K562 (cell line): ENCODE data around the gene MIDN. TPM values are rescaled to one million over a fixed set of nuclear protein-coding genes. Genes with fewer than 3 reads are reported as not detected.

Experiments used
- CBFB ChIP-seq: sonication (generic); formaldehyde crosslinking; IDR thresholded peaks from 2 replicates; pipeline ENCODE4 v1.4.0; 2020; ENCODE audit warnings: mild to moderate bottlenecking, missing genetic modification reagents
- CREBBP ChIP-seq: IDR thresholded peaks from one replicate; pipeline ENCODE4 v1.6.1; 2012; ENCODE audit warnings: low read depth, mild to moderate bottlenecking, control low read depth, inconsistent platforms, low read length
- ELF4 ChIP-seq: fragments of 450-650 bp; formaldehyde crosslinking; IDR thresholded peaks from 2 replicates; pipeline ENCODE4 v1.4.0; 2022; ENCODE audit warnings: missing genetic modification characterization
- ETV6 ChIP-seq, 3 experiments: fragments of 150-350 bp in 1 of 3; sonication (generic) in 1 of 3; formaldehyde crosslinking in 1 of 3; IDR thresholded peaks; 2 replicates each; pipeline versions ENCODE4 v1.6.1 to v1.8.0; 2014 to 2022; ENCODE audit warnings: borderline replicate concordance in 2 of 3, low read depth in 2 of 3, antibody characterized with exemption in 1 of 3, low read length in 1 of 3, mild to moderate bottlenecking in 1 of 3, missing genetic modification reagents in 1 of 3
- LEF1 ChIP-seq: fragments of 450-650 bp; IDR thresholded peaks from 2 replicates; pipeline ENCODE4 v1.6.1; 2016; ENCODE audit warnings: mild to moderate bottlenecking
- NCOA4 ChIP-seq: fragments of 450-650 bp; IDR thresholded peaks from 2 replicates; pipeline ENCODE4 v1.6.1; 2018; ENCODE audit warnings: mild to moderate bottlenecking; ENCODE audit not compliant: partially characterized antibody
- RAD51 ChIP-seq: fragments of 450-650 bp; IDR thresholded peaks from 2 replicates; pipeline ENCODE4 v1.7.1; 2016; ENCODE audit warnings: low read depth, mild to moderate bottlenecking, borderline replicate concordance
- SMARCA4 ChIP-seq: fragments of 450-650 bp; IDR thresholded peaks from 2 replicates; pipeline ENCODE4 v1.6.1; 2016
- SREBF1 ChIP-seq: fragments of 150-350 bp; IDR thresholded peaks from 2 replicates; pipeline ENCODE4 v1.6.1; 2014; ENCODE audit warnings: antibody characterized with exemption, low read depth, low read length, borderline replicate concordance
- TAF7 ChIP-seq: fragments of 450-650 bp; IDR thresholded peaks from 2 replicates; pipeline ENCODE4 v1.6.1; 2016; ENCODE audit warnings: missing genetic modification characterization, missing compliant biosample characterization
- TGIF2 ChIP-seq: sonication (generic); formaldehyde crosslinking; IDR thresholded peaks from 2 replicates; pipeline ENCODE4 v1.8.1; 2022; ENCODE audit warnings: mild to moderate bottlenecking, missing genetic modification reagents, moderate library complexity
- TRIM25 ChIP-seq: fragments of 450-650 bp; IDR thresholded peaks from 2 replicates; pipeline ENCODE4 v1.7.0; 2016; ENCODE audit warnings: borderline replicate concordance
- ZBED1 ChIP-seq: IDR thresholded peaks from 2 replicates; pipeline ENCODE4 v1.6.1; 2014
- ZEB2 ChIP-seq: fragments of 450-650 bp; IDR thresholded peaks from 2 replicates; pipeline ENCODE4 v1.6.1; 2016
- ZFX ChIP-seq: sonication (generic); formaldehyde crosslinking; IDR thresholded peaks from 2 replicates; pipeline ENCODE4 v1.8.0; 2022; ENCODE audit warnings: mild to moderate bottlenecking, missing genetic modification reagents, moderate library complexity
- ZNF431 ChIP-seq: sonication (generic); formaldehyde crosslinking; IDR thresholded peaks from 2 replicates; pipeline ENCODE4 v1.8.0; 2022; ENCODE audit warnings: mild to moderate bottlenecking, missing genetic modification reagents
- ZNF512 ChIP-seq: IDR thresholded peaks from 2 replicates; pipeline ENCODE4 v1.6.1; 2016; ENCODE audit warnings: missing genetic modification characterization, missing compliant biosample characterization
- ZZZ3 ChIP-seq: fragments of 450-650 bp; IDR thresholded peaks from 2 replicates; pipeline ENCODE4 v1.6.1; 2016; ENCODE audit warnings: antibody characterized with exemption, mild to moderate bottlenecking, moderate library complexity
- polyA plus RNA-seq, 8 experiments: library from polyadenylated mRNA; depleted of rRNA in 4 of 8; stranded (reverse) in 5 of 8; unstranded in 3 of 8; fragments of >200 nt; fragmentation: Nextera tagmentation in 2 of 8; fragmentation: Illumina TruSeq in 1 of 8; extraction: Ambion mirVana in 2 of 8; extraction: Trizol in 1 of 8; gene quantifications; 2 replicates each; pipeline versions ENCODE4 v1.2.1 to v1.2.3, GENCODE V29; 2011 to 2014; ENCODE audit warnings: inconsistent platforms in 1 of 8, missing spikeins in 1 of 8
- total RNA-seq, 7 experiments: library from RNA; depleted of rRNA in 6 of 7; stranded (reverse); fragments of >200 nt in 6 of 7; fragmentation: Illumina TruSeq in 2 of 7; extraction: Trizol in 2 of 7; gene quantifications; 2 replicates each; pipeline versions ENCODE4 v1.2.1 to v1.2.3, GENCODE V29; 2011 to 2021; ENCODE audit warnings: low replicate concordance in 1 of 7
- TF ChIP-seq, protein P1 (sequence below): fragments of 450-650 bp; formaldehyde crosslinking; IDR thresholded peaks from 2 replicates; pipeline ENCODE4 v1.4.0; 2020; ENCODE audit warnings: mild to moderate bottlenecking, moderate library complexity
- TF ChIP-seq, protein P2 (sequence below): fragments of 450-650 bp; IDR thresholded peaks from 2 replicates; pipeline ENCODE4 v1.6.1; 2016; ENCODE audit warnings: borderline replicate concordance

The MIDN gene
- total and polyA plus RNA-seq, 9 of the 15 experiments (the other 6 are each of a cell fraction or from before 2014, with no cell fraction given), result 0.17 to 120 (median 10.1) TPM

DNA sequence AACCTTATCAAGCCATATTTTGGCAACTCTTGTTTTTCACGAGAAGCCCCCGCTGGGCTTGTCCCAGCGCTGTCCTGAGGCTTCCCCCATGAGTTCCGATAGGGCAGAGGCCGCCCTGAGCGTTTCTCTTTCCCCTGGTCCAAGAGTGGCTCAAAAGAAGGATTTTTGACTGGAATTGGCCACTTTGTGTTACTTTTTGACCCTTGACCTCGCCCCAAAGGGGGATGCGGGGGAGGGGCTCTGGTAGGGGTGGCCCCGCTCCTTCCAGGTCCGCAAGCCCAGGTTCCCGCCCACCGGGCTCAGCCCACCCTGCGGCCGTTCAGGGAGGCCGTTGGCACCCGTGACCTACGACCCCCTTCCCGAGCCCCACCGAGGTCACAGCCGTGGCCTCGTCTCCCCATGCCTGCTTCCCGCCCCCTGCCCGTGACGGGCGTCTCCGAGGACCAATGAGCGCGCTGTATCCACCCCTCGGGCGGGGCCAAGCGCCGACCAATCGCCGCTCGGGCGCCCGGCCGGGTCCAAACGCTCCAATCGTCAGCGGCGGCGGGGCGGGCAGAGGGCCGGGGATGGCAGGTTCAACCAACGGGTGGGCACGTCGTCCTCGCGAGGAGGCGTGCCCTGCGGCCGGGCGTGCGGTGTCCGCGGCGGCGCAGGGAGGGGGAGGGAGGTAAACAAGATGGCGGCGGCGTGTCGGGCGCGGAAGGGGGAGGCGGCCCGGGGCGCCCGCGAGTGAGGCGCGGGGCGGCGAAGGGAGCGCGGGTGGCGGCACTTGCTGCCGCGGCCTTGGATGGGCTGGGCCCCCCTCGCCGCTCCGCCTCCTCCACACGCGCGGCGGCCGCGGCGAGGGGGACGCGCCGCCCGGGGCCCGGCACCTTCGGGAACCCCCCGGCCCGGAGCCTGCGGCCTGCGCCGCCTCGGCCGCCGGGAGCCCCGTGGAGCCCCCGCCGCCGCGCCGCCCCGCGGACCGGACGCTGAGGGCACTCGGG lies 43.0 kb upstream of the MIDN start, which contains the start of gene STK11 (continued):
- no peak for TF ChIP-seq TAF7 (tag)
- no peak for TF ChIP-seq ETV6 (IDR thresholded peaks at IDR 0.05; ENCODE audit: borderline replicate concordance in 1 of 2, low read depth in 2 of 2, low read length in 1 of 2)
- no peak for TF ChIP-seq ETV6 (CRISPR knock-in tag; IDR thresholded peaks at IDR 0.05; ENCODE audit: borderline replicate concordance)
- TF ChIP-seq SREBF1, result no peak
- no peak; the same call in 1 of the 2 replicates for TF ChIP-seq ZFX (CRISPR knock-in tag)
- no peak for TF ChIP-seq LEF1
- TF ChIP-seq ZEB2, result no peak
- TF ChIP-seq SMARCA4, result no peak
- no peak for TF ChIP-seq ZNF431 (CRISPR knock-in tag)
- no peak for TF ChIP-seq ZZZ3
- TF ChIP-seq CREBBP, result no peak
- no peak for TF ChIP-seq TGIF2 (CRISPR knock-in tag)
- TF ChIP-seq ZNF512 (tag), result no peak
- TF ChIP-seq, protein P1, sequence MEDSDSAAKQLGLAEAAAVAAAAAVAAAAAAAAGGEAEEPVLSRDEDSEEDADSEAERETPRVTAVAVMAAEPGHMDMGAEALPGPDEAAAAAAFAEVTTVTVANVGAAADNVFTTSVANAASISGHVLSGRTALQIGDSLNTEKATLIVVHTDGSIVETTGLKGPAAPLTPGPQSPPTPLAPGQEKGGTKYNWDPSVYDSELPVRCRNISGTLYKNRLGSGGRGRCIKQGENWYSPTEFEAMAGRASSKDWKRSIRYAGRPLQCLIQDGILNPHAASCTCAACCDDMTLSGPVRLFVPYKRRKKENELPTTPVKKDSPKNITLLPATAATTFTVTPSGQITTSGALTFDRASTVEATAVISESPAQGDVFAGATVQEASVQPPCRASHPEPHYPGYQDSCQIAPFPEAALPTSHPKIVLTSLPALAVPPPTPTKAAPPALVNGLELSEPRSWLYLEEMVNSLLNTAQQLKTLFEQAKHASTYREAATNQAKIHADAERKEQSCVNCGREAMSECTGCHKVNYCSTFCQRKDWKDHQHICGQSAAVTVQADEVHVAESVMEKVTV (CRISPR knock-in tag), result no peak
- TF ChIP-seq, protein P2, sequence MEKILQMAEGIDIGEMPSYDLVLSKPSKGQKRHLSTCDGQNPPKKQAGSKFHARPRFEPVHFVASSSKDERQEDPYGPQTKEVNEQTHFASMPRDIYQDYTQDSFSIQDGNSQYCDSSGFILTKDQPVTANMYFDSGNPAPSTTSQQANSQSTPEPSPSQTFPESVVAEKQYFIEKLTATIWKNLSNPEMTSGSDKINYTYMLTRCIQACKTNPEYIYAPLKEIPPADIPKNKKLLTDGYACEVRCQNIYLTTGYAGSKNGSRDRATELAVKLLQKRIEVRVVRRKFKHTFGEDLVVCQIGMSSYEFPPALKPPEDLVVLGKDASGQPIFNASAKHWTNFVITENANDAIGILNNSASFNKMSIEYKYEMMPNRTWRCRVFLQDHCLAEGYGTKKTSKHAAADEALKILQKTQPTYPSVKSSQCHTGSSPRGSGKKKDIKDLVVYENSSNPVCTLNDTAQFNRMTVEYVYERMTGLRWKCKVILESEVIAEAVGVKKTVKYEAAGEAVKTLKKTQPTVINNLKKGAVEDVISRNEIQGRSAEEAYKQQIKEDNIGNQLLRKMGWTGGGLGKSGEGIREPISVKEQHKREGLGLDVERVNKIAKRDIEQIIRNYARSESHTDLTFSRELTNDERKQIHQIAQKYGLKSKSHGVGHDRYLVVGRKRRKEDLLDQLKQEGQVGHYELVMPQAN, result no peak
- TF ChIP-seq ELF4 (CRISPR knock-in tag), result no peak
- TF ChIP-seq RAD51, result no peak
- no peak for TF ChIP-seq ZBED1
- TF ChIP-seq TRIM25, result no peak
- TF ChIP-seq CBFB, result no peak
- no peak for TF ChIP-seq NCOA4
